ENCODE data around the gene MYO19.

GRCh38 chr17:36509272-36509985, 25.2 kb downstream of the MYO19 start:
- TF ChIP-seq CTCF (IDR thresholded peaks at IDR 0.05) (no peak), POLR2A (IDR thresholded peaks at IDR 0.05) (no peak), POLR2AphosphoS5 (IDR thresholded peaks at IDR 0.05) (no peak)
